C4-2B (cell line): ENCODE results near the gene PLK5.

Source experiments
- ZFX ChIP-seq: fragments of 450-650 bp; IDR thresholded peaks from 2 replicates; pipeline ENCODE4 v1.6.1; 2017
- TF ChIP-seq, protein P1 (sequence below): fragments of 450-650 bp; conservative IDR thresholded peaks from 2 replicates; pipeline ENCODE4 v1.5.1; 2017; ENCODE audit warnings: mild to moderate bottlenecking

DNA sequence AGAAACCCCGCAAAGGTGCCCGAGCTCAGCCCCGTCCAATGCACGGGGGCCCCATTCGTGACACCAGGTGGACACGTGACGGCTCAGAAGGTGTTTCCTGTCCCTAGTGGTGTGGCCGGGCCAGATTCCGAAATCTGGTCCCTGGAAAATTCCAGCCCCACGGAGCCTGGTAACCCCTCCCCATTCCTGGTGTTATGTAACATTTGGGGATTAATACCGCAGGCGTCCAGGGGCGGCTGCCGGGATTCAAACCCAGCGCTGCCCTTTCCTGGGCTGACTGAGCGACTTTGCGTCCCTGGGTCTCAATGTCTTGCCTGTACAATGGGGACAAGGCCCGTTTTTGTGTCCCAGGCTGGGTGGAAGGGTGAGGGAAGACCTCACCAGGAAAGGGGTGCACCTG, 1.0 kb upstream of the PLK5 start:
- TF ChIP-seq, protein P1, sequence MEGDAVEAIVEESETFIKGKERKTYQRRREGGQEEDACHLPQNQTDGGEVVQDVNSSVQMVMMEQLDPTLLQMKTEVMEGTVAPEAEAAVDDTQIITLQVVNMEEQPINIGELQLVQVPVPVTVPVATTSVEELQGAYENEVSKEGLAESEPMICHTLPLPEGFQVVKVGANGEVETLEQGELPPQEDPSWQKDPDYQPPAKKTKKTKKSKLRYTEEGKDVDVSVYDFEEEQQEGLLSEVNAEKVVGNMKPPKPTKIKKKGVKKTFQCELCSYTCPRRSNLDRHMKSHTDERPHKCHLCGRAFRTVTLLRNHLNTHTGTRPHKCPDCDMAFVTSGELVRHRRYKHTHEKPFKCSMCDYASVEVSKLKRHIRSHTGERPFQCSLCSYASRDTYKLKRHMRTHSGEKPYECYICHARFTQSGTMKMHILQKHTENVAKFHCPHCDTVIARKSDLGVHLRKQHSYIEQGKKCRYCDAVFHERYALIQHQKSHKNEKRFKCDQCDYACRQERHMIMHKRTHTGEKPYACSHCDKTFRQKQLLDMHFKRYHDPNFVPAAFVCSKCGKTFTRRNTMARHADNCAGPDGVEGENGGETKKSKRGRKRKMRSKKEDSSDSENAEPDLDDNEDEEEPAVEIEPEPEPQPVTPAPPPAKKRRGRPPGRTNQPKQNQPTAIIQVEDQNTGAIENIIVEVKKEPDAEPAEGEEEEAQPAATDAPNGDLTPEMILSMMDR, result no peak
- TF ChIP-seq ZFX, result no peak
